ENCODE results near the gene PORCN. TPM values are rescaled to one million over a fixed set of nuclear protein-coding genes. Genes with fewer than 3 reads are reported as not detected.
"Not testable (repeated sequence)": the region's sequence is repeated elsewhere in the genome, so short reads cannot be mapped to it uniquely, and the experiment has no call there.

The PORCN gene
- total and polyA plus RNA-seq, 10 donors, result 5.0 to 20.8 (median 11.4) TPM

DNA sequence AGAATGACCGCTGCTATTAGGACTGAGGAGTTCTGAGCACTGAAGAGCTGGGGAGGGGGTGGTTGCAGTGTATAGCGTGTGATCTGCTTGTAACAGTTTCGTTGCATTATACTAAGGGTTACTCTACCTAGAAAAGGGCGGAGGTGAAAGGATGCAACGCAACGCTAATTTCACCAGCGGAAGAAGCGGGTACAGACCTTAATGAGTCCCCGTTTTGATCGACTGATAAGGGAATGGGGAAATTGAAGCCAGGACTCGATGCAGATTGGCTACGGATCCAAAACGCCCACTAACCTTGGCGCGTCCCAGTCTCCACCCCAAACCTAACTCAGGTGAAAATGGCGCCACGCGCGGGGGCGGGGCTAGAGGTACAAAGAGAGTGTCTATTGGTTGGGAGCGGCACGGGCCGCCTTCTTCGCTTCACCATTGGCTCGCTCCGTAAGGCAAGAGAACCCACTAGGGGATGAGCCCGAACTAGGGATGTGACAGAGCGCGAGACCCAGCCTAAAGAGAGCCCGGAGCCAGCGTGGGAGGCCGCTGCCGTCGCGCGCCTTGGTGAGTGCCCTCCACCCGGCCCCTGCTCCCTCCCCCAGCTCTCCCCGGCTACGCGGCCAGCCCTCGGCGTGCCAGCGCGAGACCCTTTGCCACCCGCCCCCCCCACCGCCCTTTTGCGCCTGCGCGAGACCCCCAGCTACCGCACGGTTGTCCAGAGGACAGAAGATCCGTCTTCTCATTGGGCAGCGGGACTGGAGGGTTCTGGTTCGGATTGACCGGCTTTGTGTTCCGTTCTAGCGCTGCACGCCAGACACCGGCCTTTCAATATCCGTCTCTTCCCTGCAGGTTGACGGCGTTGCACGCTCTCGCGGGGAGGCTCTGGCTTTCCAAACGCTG is 12.8 kb downstream of the PORCN start, which contains the start of gene EBP:
Gene EBP (plus strand): TSS at position 456 of the 891 bp plus-strand sequence. CDS start 1,964 bp downstream, outside the sequence.
- H3K4me3 ChIP-seq, result peak within 1 kb of the TSS; percentile 26 to 79 (median 52)
- H3K4me1 ChIP-seq, result peaks cover 0 to 28% (median 14%) of the 10 kb centered on the region in 6 donors
- 1 to 59% (median 5%) methylated on average over 11 to 66 of the region's 66 CpGs for WGBS, 5 donors
- H3K9me3 ChIP-seq, result no peaks in the 10 kb centered on the region
- H3K36me3 ChIP-seq, result peaks cover 0 to 27% (median 0%) of the 10 kb centered on the region in 6 donors
- peak; percentile 94 for DNase-seq
- H3K27me3 ChIP-seq (replicated peaks in 1 of 7), result no peaks in the 10 kb centered on the region
- TF ChIP-seq, protein P1, sequence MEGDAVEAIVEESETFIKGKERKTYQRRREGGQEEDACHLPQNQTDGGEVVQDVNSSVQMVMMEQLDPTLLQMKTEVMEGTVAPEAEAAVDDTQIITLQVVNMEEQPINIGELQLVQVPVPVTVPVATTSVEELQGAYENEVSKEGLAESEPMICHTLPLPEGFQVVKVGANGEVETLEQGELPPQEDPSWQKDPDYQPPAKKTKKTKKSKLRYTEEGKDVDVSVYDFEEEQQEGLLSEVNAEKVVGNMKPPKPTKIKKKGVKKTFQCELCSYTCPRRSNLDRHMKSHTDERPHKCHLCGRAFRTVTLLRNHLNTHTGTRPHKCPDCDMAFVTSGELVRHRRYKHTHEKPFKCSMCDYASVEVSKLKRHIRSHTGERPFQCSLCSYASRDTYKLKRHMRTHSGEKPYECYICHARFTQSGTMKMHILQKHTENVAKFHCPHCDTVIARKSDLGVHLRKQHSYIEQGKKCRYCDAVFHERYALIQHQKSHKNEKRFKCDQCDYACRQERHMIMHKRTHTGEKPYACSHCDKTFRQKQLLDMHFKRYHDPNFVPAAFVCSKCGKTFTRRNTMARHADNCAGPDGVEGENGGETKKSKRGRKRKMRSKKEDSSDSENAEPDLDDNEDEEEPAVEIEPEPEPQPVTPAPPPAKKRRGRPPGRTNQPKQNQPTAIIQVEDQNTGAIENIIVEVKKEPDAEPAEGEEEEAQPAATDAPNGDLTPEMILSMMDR (IDR thresholded peaks at IDR 0.05 in 8 of 11, conservative IDR thresholded peaks at IDR 0.05 in 3 of 11), result peak in 1 of 11 experiments; percentile 11
- TF ChIP-seq POLR2A (IDR thresholded peaks at IDR 0.05), result peak in 2 of 3 donors; percentile 16 to 48
- TF ChIP-seq POLR2AphosphoS5 (IDR thresholded peaks at IDR 0.05), result peak; percentile 88 to 91 (median 90)
- intact Hi-C loops (cut with DNase I; ENCODE audit: low total_unique reads), result no loop called here
- peak within 1 kb of the TSS; percentile 48 to 91 (median 86) for H3K27ac ChIP-seq

DNA sequence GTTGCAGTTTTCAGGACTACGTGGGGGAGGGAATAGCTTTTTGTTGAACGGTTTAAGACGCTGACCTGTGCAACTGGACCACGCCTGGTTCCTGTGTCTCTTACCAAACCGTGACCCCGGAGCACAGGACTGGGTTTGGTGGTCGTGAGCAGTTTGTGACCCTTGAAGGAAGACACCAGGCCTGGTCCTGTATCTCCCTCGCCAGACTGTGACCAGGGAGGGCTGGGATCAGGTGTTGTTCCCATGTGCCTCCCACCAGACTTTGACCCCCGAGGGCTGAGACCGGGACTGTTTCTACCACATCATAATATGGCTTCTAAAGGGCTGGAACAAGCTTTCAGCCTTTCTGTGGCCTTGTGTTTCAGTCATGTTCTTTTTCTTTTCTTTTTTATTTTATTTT is 13.5 kb downstream of the PORCN start:
- Histone ChIP-seq H3K9me3 (no peaks in the 10 kb centered on the region), H3K27me3 (replicated peaks in 1 of 7) (no peaks in the 10 kb centered on the region), H3K4me1 (peaks cover 0 to 28% (median 14%) of the 10 kb centered on the region in 6 donors), H3K27ac (peak overlapping the region in 6 of 8 donors; percentile 75 to 91 (median 88)), H3K4me3 (peak overlapping the region; percentile 26 to 79 (median 52)), H3K36me3 (peaks cover 0 to 27% (median 3%) of the 10 kb centered on the region in 6 donors)
- no peak for DNase-seq
- no peak for TF ChIP-seq POLR2A (IDR thresholded peaks at IDR 0.05)
- TF ChIP-seq POLR2AphosphoS5 (IDR thresholded peaks at IDR 0.05), result no peak
- TF ChIP-seq, protein P1 (IDR thresholded peaks at IDR 0.05 in 8 of 11, conservative IDR thresholded peaks at IDR 0.05 in 3 of 11), result no peak
- intact Hi-C loops (cut with DNase I; ENCODE audit: low total_unique reads), result no loop called here
- WGBS, 5 donors, result 6 to 43% (median 19%) methylated on average over 10 of the region's 10 CpGs; no CpG with 5 or more reads in 1 of the 5 donors

DNA sequence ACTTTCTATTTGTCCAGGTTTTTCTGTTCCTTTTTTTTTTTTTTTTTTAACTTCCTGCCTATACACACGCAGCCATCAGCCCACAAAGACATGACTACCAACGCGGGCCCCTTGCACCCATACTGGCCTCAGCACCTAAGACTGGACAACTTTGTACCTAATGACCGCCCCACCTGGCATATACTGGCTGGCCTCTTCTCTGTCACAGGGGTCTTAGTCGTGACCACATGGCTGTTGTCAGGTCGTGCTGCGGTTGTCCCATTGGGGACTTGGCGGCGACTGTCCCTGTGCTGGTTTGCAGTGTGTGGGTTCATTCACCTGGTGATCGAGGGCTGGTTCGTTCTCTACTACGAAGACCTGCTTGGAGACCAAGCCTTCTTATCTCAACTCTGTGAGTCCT is 14.9 kb downstream of the PORCN start:
- Histone ChIP-seq H3K27me3 (replicated peaks in 1 of 7) (no peaks in the 10 kb centered on the region), H3K4me3 (no peak overlapping the region), H3K4me1 (peaks cover 0 to 28% (median 14%) of the 10 kb centered on the region in 6 donors), H3K27ac (no peak overlapping the region), H3K36me3 (peaks cover 0 to 41% (median 8%) of the 10 kb centered on the region in 6 donors), H3K9me3 (no peaks in the 10 kb centered on the region)
- WGBS, 5 donors, result 74 to 88% (median 86%) methylated on average over 8 to 12 of the region's 12 CpGs
- intact Hi-C loops (cut with DNase I; ENCODE audit: low total_unique reads), result no loop called here
- TF ChIP-seq POLR2AphosphoS5 (IDR thresholded peaks at IDR 0.05) (no peak), POLR2A (IDR thresholded peaks at IDR 0.05) (no peak)
- TF ChIP-seq, protein P1 (IDR thresholded peaks at IDR 0.05 in 8 of 11, conservative IDR thresholded peaks at IDR 0.05 in 3 of 11), result no peak
- DNase-seq, result no peak

DNA sequence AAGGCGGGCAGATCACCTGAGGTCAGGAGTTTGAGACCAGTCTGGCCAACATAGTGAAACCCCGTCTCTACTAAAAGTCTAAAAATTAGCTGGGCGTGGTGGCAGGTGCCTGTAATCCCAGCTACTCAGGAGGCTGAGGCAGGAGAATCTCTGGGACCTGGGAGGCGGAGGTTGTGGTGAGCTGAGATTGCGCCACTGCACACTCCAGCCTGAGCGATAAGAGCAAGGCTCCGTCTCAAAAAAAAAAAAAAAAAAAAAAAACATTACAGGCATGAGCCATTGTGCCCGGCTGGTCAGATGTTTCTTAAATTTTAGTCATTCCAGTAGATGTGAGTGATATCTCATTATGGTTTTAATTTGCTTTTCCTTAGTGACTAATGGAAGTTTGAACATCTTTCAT is 17.1 kb downstream of the PORCN start:
- H3K4me3 ChIP-seq; DNase-seq; H3K9me3 ChIP-seq; intact Hi-C loops (cut with DNase I; ENCODE audit: low total_unique reads); H3K27ac ChIP-seq; H3K27me3 ChIP-seq (replicated peaks in 1 of 7): not testable (repeated sequence)
- H3K4me1 ChIP-seq, result peaks cover 0 to 24% (median 13%) of the 10 kb centered on the region in 6 donors
- peaks cover 0 to 50% (median 8%) of the 10 kb centered on the region in 6 donors for H3K36me3 ChIP-seq
- WGBS, 5 donors, result 79 to 92% (median 87%) methylated on average over 7 to 8 of the region's 8 CpGs
